Measurements from ENCODE around the gene FARP2.
"Not testable (repeated sequence)": the region's sequence is repeated elsewhere in the genome, so short reads cannot be mapped to it uniquely, and the experiment has no call there.

The FARP2 gene

DNA sequence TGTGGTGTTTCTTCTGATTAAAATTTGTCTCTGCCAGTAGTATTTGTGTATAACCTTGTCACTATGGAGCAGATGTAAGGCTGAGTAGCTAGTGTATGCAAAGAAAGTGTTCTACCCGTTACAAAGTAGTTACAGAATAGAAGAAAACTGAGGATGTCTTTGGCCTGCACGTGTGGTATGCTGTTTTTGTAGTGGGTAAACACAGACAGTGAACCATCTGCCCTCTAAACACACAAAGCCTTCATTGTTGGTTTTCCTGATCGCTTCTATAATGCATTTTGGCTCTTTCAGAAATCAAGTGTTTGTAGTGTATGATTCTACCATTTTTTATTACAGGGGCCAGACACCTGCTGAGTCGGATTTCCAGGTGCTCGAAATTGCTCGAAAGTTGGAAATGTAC lies 61.5 kb downstream of the FARP2 start:
- no peak overlapping the region for H3K4me3 ChIP-seq (ENCODE audit: low read depth, low read length)
- TF ChIP-seq, protein P1, sequence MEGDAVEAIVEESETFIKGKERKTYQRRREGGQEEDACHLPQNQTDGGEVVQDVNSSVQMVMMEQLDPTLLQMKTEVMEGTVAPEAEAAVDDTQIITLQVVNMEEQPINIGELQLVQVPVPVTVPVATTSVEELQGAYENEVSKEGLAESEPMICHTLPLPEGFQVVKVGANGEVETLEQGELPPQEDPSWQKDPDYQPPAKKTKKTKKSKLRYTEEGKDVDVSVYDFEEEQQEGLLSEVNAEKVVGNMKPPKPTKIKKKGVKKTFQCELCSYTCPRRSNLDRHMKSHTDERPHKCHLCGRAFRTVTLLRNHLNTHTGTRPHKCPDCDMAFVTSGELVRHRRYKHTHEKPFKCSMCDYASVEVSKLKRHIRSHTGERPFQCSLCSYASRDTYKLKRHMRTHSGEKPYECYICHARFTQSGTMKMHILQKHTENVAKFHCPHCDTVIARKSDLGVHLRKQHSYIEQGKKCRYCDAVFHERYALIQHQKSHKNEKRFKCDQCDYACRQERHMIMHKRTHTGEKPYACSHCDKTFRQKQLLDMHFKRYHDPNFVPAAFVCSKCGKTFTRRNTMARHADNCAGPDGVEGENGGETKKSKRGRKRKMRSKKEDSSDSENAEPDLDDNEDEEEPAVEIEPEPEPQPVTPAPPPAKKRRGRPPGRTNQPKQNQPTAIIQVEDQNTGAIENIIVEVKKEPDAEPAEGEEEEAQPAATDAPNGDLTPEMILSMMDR (IDR thresholded peaks at IDR 0.05; ENCODE audit: low read depth, low read length, missing control alignments) = no peak
- in situ Hi-C loops (cut with HindIII; ENCODE audit: low sequenced_read_pairs) = no loop called here
- DNase-seq (ENCODE audit: low read depth) = no peak

DNA sequence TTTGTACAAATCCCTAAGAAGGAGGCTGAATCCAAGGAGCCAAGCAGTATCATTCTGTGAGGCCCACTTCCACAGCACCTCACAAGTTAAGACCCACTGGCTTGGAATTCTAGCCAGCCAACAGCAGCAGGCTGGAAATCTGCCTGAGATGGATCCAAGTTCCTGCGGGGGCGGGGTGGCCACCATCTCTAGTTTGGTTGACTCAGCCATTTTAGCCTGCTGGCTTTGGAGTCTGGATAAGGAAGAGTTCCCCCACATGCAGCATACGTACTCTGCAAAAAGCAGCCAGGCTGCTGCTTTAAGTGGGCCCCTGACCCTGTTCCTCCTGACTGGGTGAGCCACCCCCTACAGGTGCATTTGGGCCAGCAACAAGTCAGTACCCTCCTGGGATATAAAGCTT lies 65.2 kb downstream of the FARP2 start:
- no peak overlapping the region for H3K4me3 ChIP-seq (ENCODE audit: low read depth, low read length)
- TF ChIP-seq, protein P1 (IDR thresholded peaks at IDR 0.05; ENCODE audit: low read depth, low read length, missing control alignments) = no peak
- in situ Hi-C loops (cut with HindIII; ENCODE audit: low sequenced_read_pairs) = no loop called here
- no peak for DNase-seq (ENCODE audit: low read depth)

DNA sequence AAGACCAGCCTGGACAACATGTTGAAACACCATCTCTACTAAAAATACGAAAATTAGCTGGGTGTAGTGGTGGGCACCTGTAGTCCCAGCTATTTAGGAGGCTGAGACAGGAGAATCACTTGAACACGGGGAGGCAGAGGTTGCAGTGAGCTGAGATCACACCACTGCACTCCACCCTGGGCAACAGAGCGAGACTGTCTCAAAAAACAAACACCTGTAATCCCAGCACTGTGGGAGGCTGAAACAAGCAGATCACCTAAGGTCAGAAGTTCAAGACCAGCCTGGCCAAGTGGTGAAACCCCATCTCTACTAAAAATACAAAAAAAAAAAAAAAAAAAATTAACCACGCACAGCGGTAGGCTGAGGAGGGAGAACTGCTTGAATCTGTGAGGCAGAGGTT lies 65.9 kb downstream of the FARP2 start:
- in situ Hi-C loops (cut with HindIII; ENCODE audit: low sequenced_read_pairs); H3K4me3 ChIP-seq (ENCODE audit: low read depth, low read length); DNase-seq (ENCODE audit: low read depth): not testable (repeated sequence)

DNA sequence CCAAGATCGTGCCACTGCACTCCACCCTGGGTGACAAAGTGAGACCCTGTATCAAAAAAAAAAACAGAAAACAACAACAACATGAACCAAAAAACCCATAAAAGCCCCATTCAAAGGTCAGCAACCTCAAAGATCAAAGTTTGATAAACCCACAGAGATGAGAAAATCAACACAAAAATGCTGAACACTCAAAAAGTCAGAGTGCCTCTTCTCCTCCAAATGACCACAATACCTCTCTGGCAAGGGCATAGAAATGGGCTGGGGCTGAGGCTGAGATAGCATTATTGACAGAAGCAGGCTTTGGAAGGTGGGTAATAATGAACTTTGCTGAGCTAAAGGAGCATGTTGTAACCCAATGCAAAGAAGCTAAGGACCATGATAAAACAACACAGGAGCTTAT lies 66.3 kb downstream of the FARP2 start:
- TF ChIP-seq, protein P1 (IDR thresholded peaks at IDR 0.05; ENCODE audit: low read depth, low read length, missing control alignments) = no peak
- no peak overlapping the region for H3K4me3 ChIP-seq (ENCODE audit: low read depth, low read length)
- in situ Hi-C loops (cut with HindIII; ENCODE audit: low sequenced_read_pairs) = no loop called here
- no peak for DNase-seq (ENCODE audit: low read depth)

DNA sequence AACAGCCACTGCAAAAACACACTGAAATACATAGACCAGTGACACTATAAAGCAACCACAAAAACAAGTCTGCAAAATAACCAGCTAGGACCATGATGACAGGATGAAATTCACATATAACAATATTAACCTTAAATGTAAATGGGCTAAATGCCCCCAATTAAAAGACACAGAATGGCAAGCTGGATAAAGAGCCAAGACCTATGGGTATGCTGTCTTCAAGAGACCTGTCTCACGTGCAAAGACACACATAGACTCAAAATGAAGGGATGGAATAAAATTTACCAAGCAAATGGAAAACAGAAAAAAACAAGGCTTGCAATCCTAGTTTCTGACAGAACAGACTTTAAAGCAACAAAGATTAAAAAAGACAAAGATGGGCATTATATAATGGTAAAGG lies 67.4 kb downstream of the FARP2 start:
- H3K4me3 ChIP-seq (ENCODE audit: low read depth, low read length); DNase-seq (ENCODE audit: low read depth); in situ Hi-C loops (cut with HindIII; ENCODE audit: low sequenced_read_pairs): not testable (repeated sequence)

DNA sequence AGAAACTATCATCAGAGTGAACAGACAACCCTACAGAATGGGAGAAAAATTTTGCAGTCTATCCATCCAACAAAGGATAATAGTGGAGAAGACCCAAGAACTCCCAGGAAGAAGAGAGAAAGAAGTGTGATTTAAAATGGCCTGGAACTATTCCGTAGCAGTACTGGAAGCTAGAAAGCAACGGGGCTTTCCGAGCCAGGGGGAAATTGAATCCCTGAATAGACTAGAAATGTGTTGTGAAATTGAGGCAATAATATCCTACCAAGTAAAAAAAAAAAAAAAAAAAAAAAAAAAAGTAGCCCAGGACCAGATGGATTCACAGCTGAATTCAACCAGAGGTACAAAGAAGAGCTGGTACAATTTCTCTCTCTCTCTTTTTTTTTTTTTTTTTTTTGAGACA lies 69.3 kb downstream of the FARP2 start:
- TF ChIP-seq, protein P1 (IDR thresholded peaks at IDR 0.05; ENCODE audit: low read depth, low read length, missing control alignments) = no peak
- DNase-seq (ENCODE audit: low read depth) = no peak
- in situ Hi-C loops (cut with HindIII; ENCODE audit: low sequenced_read_pairs) = loop anchor here (5.0 kb wide), 1 partner anchor 38 kb away; no protein-coding TSS in a partner anchor
- no peak overlapping the region for H3K4me3 ChIP-seq (ENCODE audit: low read depth, low read length)

DNA sequence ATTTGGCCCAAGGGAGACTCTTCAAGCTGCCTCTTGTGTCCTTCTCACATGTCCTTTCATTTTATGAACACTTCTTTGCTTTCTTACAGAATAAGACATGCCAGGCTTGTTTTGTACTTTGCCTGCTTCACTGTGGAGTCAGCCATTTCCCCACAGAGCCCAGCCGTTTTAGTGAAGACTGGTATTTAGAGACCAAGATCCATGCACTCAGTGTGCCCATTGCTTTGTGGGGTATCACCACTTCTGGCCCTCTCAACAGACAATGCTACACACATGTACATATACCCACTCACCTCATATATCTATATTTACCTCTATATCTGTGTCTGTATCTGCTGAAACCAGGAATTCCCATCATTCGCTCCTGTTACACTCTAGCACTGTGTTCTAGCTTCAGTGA lies 74.1 kb downstream of the FARP2 start:
- TF ChIP-seq, protein P1 (IDR thresholded peaks at IDR 0.05; ENCODE audit: low read depth, low read length, missing control alignments) = no peak
- in situ Hi-C loops (cut with HindIII; ENCODE audit: low sequenced_read_pairs) = no loop called here
- H3K4me3 ChIP-seq (ENCODE audit: low read depth, low read length) = no peak overlapping the region
- DNase-seq (ENCODE audit: low read depth) = no peak

DNA sequence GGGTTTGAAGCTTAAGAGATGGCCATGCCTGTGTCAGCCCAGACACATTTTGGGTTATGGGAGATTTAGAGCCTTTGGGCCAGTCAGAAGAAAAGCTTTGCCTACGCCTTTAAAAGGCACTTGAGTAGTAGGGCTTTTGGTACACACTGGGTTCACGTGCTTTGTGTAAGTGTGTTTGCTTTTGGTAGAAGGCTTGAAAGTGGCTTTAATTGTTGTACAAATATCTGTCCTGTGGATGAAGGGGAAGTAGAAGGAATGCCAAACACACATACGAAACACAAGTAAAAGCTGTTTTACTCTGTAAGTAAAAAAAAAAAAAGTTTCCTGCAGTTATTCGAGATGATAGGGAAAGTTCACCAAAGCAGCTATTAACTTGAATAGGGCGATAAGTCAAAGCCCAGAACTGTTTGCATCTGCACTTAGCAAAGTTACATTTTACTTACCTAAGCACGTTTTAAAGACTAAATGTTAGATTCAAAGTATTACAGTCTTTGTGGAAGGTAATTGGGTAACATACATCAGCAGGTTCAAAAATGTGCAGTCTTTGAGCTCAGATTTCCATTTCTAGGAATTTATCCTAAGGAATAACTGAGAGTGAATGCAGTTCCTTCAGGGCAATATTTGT lies 76.9 kb downstream of the FARP2 start:
- TF ChIP-seq, protein P1 (IDR thresholded peaks at IDR 0.05; ENCODE audit: low read depth, low read length, missing control alignments) = no peak
- DNase-seq (ENCODE audit: low read depth) = no peak
- in situ Hi-C loops (cut with HindIII; ENCODE audit: low sequenced_read_pairs) = no loop called here
- H3K4me3 ChIP-seq (ENCODE audit: low read depth, low read length) = no peak overlapping the region

Measured in astrocyte of the cerebellum (primary cell).